Osteoblast (primary cell): ENCODE measurements around the gene HOXB1. TPM values are rescaled to one million over a fixed set of nuclear protein-coding genes. Genes with fewer than 3 reads are reported as not detected.

Experiments
- DNase-seq: peaks from one replicate; pipeline ENCODE4 v3.0.0; 2011; ENCODE audit warnings: low spot score, mixed read lengths; ENCODE audit not compliant: insufficient read length; ENCODE audit errors: missing footprints
- H2AFZ ChIP-seq: 2 replicates; pipeline ENCODE4 v1.6.0; 2011; ENCODE audit warnings: mild to moderate bottlenecking, low read length
- H3K27ac ChIP-seq: 2 replicates; pipeline ENCODE4 v1.5.1; 2011; ENCODE audit warnings: mild to moderate bottlenecking, low read depth, low read length, moderate library complexity
- H3K27me3 ChIP-seq: 2 replicates; pipeline ENCODE4 v1.6.0; 2012; ENCODE audit warnings: mild to moderate bottlenecking, control low read depth, inconsistent platforms, low read length, moderate library complexity; ENCODE audit not compliant: insufficient read depth
- H3K36me3 ChIP-seq: 2 replicates; pipeline ENCODE4 v1.5.1; 2011; ENCODE audit warnings: mild to moderate bottlenecking, low read length, control low read depth, moderate library complexity; ENCODE audit not compliant: insufficient read depth
- H3K4me1 ChIP-seq: 2 replicates; pipeline ENCODE4 v1.5.1; 2011; ENCODE audit warnings: mild to moderate bottlenecking, low read length, control low read depth, moderate library complexity; ENCODE audit not compliant: insufficient read depth
- H3K4me2 ChIP-seq: 2 replicates; pipeline ENCODE4 v1.6.0; 2011; ENCODE audit warnings: mild to moderate bottlenecking, low read length; ENCODE audit not compliant: insufficient read depth
- H3K4me3 ChIP-seq: fragments of 200-600 bp; sonication (generic); 3 replicates; pipeline ENCODE4 v1.5.1; 2012; ENCODE audit warnings: mild to moderate bottlenecking, low read length, inconsistent platforms; ENCODE audit not compliant: insufficient read depth
- H3K79me2 ChIP-seq: 2 replicates; pipeline ENCODE4 v1.6.0; 2012; ENCODE audit warnings: mild to moderate bottlenecking, low read length, control low read depth, inconsistent platforms; ENCODE audit not compliant: insufficient read depth
- H3K9me3 ChIP-seq: 2 replicates; pipeline ENCODE4 v1.5.1; 2011; ENCODE audit warnings: low read depth, low read length, control low read depth
- H4K20me1 ChIP-seq: 2 replicates; pipeline ENCODE4 v1.6.0; 2012; ENCODE audit warnings: mild to moderate bottlenecking, low read length, control low read depth; ENCODE audit not compliant: insufficient read depth
- CTCF ChIP-seq: IDR thresholded peaks from 2 replicates; pipeline ENCODE4 v1.5.1; 2011; ENCODE audit warnings: mild to moderate bottlenecking, low read depth, low read length, moderate library complexity; ENCODE audit errors: extremely low read depth
- total RNA-seq: library from RNA; depleted of rRNA; stranded (reverse); fragments of >200 nt; gene quantifications from 2 replicates; pipeline ENCODE4 v1.2.3, GENCODE V29; 2012

HOXB1 gene
- total RNA-seq, 1 donor: not detected

DNA sequence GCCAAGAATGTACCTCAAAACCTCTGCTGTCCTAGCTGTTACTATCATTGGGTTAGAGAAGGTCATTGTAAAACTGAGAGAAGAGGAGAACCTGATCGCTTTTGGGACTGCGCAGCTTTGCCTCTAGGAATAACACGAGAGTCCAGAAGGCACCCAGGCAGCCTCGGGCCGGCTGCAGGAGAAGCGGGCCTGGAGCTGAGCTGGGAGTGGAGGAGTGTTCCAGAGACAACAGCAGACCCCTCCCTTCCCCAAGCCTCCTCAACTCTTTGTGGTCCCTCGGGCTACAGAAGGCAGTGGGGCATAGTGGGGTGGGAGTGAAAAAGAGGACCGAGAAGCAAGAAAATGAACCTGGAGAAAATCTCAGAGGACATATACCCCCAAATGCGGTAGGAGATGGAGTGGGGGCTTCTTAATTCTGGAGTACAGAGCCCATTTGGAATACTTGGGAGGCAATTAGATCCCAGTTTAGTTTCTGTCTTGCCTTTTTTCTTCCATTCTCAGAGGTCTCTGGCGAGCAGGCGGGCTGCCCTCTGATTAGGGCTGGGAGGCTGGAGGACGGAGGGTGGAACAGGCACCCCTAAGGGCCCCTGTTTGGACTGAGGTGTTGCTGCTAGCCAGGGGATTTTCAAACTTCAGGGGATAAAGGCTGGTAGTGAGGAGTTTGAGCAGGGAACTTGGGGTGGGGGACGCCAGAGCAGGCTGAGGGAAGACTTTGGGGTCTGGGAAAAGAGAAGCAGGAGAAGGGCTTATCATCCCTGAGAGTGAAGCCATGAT lies 27.4 kb upstream of the HOXB1 start:
- Histone ChIP-seq H3K27me3 (peaks cover 85% of the 10 kb centered on the region), H2AFZ (no peak overlapping the region), H3K79me2 (no peaks in the 10 kb centered on the region), H4K20me1 (no peaks in the 10 kb centered on the region), H3K27ac (no peak overlapping the region), H3K4me3 (no peak overlapping the region), H3K9me3 (no peaks in the 10 kb centered on the region), H3K36me3 (no peaks in the 10 kb centered on the region), H3K4me1 (no peaks in the 10 kb centered on the region), H3K4me2 (no peak overlapping the region)
- no peak for DNase-seq
- no peak for TF ChIP-seq CTCF

DNA sequence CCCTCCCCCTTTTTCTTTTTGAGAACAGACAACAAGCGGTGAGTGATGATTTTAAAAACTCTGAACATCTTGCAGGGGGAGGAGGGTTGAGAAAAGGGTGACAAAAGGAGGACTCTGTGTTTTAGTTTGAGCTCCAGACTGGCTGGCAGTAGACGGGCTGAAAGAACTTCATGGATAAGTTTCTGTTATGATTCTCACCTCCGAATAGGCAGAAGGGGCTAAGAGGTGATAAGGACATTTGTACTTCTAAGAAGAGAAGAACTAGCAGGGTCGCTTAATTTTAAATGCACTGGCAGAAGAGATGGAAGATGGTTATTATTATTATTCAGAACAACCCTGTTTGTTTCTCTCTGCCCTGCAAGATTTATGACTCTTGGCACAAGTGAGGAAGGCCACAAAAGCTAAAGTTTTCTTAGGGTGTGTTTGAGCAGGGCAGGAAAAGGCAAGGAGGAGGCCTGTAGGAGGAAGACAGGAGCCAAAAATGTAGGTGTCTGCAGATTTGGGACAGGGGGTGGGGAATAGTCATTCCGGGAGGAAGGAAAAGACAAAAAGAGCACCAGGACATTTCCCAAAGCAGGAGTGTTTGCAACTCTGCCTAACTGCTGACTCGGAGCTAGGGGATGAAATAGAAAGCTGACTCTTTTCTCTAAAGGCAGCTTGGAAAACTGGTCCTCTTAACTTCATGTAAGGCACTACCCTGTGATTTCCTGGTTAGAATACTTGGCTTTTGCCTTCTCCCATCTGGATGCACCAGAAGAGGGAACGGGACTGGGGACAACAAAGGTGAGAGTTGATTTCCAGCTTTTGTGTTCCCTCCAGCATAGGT lies 26.0 kb upstream of the HOXB1 start:
- Histone ChIP-seq H2AFZ (no peak overlapping the region), H3K79me2 (no peaks in the 10 kb centered on the region), H3K27me3 (peaks cover 84% of the 10 kb centered on the region), H3K4me2 (no peak overlapping the region), H3K9me3 (no peaks in the 10 kb centered on the region), H3K4me3 (no peak overlapping the region), H3K36me3 (no peaks in the 10 kb centered on the region), H4K20me1 (no peaks in the 10 kb centered on the region), H3K27ac (no peak overlapping the region), H3K4me1 (no peaks in the 10 kb centered on the region)
- no peak for TF ChIP-seq CTCF
- DNase-seq: no peak

DNA sequence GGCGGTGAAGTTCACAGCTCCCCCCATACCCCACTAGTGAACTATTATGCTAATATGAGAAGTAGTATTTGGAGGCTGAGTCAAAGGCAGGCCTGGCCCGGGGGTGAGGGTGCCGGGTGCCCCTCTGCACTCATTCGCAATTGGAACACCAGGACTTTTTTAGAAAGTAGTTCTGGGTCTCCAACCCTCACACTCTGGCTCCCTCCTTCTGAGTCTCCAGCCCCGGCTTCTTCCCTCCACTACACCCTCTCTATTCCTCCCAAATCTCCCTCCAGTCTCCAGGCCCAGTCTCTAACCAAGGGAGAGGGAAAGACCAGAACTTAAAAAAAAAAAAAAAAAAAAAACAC lies 25.4 kb upstream of the HOXB1 start:
- no peak for DNase-seq
- Histone ChIP-seq H3K27ac (no peak overlapping the region), H3K4me1 (no peaks in the 10 kb centered on the region), H3K4me3 (no peak overlapping the region), H4K20me1 (no peaks in the 10 kb centered on the region), H3K36me3 (no peaks in the 10 kb centered on the region), H3K27me3 (peaks cover 85% of the 10 kb centered on the region), H2AFZ (no peak overlapping the region), H3K4me2 (no peak overlapping the region), H3K79me2 (no peaks in the 10 kb centered on the region), H3K9me3 (no peaks in the 10 kb centered on the region)
- no peak for TF ChIP-seq CTCF
